Right lobe of liver (tissue), 6 donors: ENCODE measurements around the gene PCDHGB1. TPM values are rescaled to one million over a fixed set of nuclear protein-coding genes. Genes with fewer than 3 reads are reported as not detected.
A peak's percentile ranks its signal among the peaks of the same experiment; 100 is the strongest.
"Not testable (repeated sequence)": the region's sequence is repeated elsewhere in the genome, so short reads cannot be mapped to it uniquely, and the experiment has no call there.

Experiments
- ATAC-seq, 4 donors: fragments of 200-7000 bp; cut with Tn5 transposase; one replicate each; pipeline ENCODE4 v1.9.1; 2020; ENCODE audit warnings: mild to moderate bottlenecking in 4 of 4, moderate library complexity in 4 of 4
- DNase-seq, 3 donors: peaks; one replicate each; pipeline ENCODE4 v3.0.0-alpha.2; 2020
- H3K27ac ChIP-seq, 3 donors: fragments of 200-600 bp; one replicate each; pipeline ENCODE4 v1.8.0; 2022
- H3K27me3 ChIP-seq, 2 donors: fragments of 200-600 bp; one replicate each; pipeline ENCODE4 v1.8.0; 2022
- H3K36me3 ChIP-seq, 4 donors: fragments of 200-600 bp; sonication (generic) in 1 of 4; one replicate each; pipeline versions ENCODE4 v1.5.1 to v1.8.0; 2017 to 2022; ENCODE audit warnings: control low read depth in 1 of 4
- H3K4me1 ChIP-seq, 4 donors: fragments of 200-600 bp; sonication (generic) in 1 of 4; one replicate each; pipeline versions ENCODE4 v1.5.1 to v1.8.0; 2017 to 2022; ENCODE audit warnings: control low read depth in 1 of 4
- H3K4me3 ChIP-seq, 3 donors: fragments of 200-600 bp; one replicate each; pipeline ENCODE4 v1.8.0; 2022
- H3K9me3 ChIP-seq, 4 donors: fragments of 200-600 bp; sonication (generic) in 1 of 4; one replicate each; pipeline versions ENCODE4 v1.5.1 to v1.8.0; 2017 to 2022; ENCODE audit warnings: control low read depth in 1 of 4
- CTCF ChIP-seq, 4 donors: fragments of 200-600 bp in 3 of 4; fragments of 450-650 bp in 1 of 4; IDR thresholded peaks; one replicate each; pipeline versions ENCODE4 v1.5.1 to v1.8.0; 2016 to 2022; ENCODE audit warnings: antibody characterized with exemption in 4 of 4, mild to moderate bottlenecking in 2 of 4
- POLR2A ChIP-seq: fragments of 450-650 bp; IDR thresholded peaks from one replicate; pipeline ENCODE4 v1.6.1; 2017; ENCODE audit warnings: antibody characterized with exemption, mild to moderate bottlenecking
- whole genome bisulfite sequencing: methylation state at CpG from one replicate; pipeline ENCODE4 v1.1.6; 2018; ENCODE audit warnings: low coverage, low lambda C conversion rate; ENCODE audit not compliant: insufficient coverage; ENCODE audit errors: missing lambda C conversion rate; 5-methylcytosine and 5-hydroxymethylcytosine counted together
- intact Hi-C, 2 donors: fragments of 100-400 bp; cut with DNase I; formaldehyde crosslinking; loops; one replicate each; pipeline versions ENCODE4 v1.11.2 to v1.14.1; 2022
- total RNA-seq, 6 experiments: library from RNA; depleted of rRNA in 2 of 6; stranded (reverse); fragments of >200 nt in 2 of 6; fragmentation: NEBNext Ultra II Directional in 3 of 6; extraction: Animal tissue kit (Norgen Biotek cat#: 25700) in 3 of 6; gene quantifications; one replicate each; pipeline versions ENCODE4 v1.1.0 to v1.2.4, GENCODE V29; 2016 to 2023
- donor health status: DM: no; HTN: yes; CAD: no.
- donor health status: DM: no; HTN: no; CAD: no.
- donor health status: DM: no; HTN: no; CAD: no.
- donor health status: DM: no; HTN: yes; CAD: no.
- donor health status: DM: no; HTN: yes; CAD: no.

The PCDHGB1 gene
- total RNA-seq, 6 experiments from 2014 or later: 0.37 to 1.2 (median 0.52) TPM

- Histone ChIP-seq H3K27me3 (no peaks in the 10 kb centered on the region), H3K36me3 (no peaks in the 10 kb centered on the region), H3K4me1 (no peaks in the 10 kb centered on the region), H3K9me3 (peaks cover 0 to 7% (median 2%) of the 10 kb centered on the region in 4 donors), H3K27ac (no peak within 1 kb of the TSS), H3K4me3 (peak within 1 kb of the TSS in 1 of 3 donors; percentile 7)
- ATAC-seq: peak in 2 of 4 donors; percentile 34 to 40
- TF ChIP-seq POLR2A: no peak
- peak in 2 of 4 donors; percentile 23 to 24 for TF ChIP-seq CTCF (IDR thresholded peaks at IDR 0.05)
- no peak for DNase-seq
- 19% methylated on average over 22 of the region's 27 CpGs for WGBS
- intact Hi-C loops: no loop called here
These were observed 11.2 kb upstream of the PCDHGB1 start, which contains the start of gene PCDHGA2 for GRCh38 chr5:141338538-141339306. TSS of gene PCDHGA2 (plus strand) at chr5:141338760.

GRCh38 chr5:141340781-141341354 lies 9.0 kb upstream of the PCDHGB1 start:
- H3K9me3 ChIP-seq, H3K4me1 ChIP-seq, ATAC-seq, DNase-seq, intact Hi-C loops, H3K36me3 ChIP-seq, H3K27me3 ChIP-seq, H3K4me3 ChIP-seq, H3K27ac ChIP-seq: not testable (repeated sequence)
- WGBS: 51% methylated on average over 5 of the region's 45 CpGs

- intact Hi-C loops: no loop called here
- H3K27ac ChIP-seq: no peak overlapping the region
- no peak for TF ChIP-seq CTCF (IDR thresholded peaks at IDR 0.05)
- no peak for TF ChIP-seq POLR2A
- no peak for ATAC-seq
- H3K4me3 ChIP-seq: no peak overlapping the region
- peaks cover 0 to 4% (median 0%) of the 10 kb centered on the region in 4 donors for H3K9me3 ChIP-seq
- no peaks in the 10 kb centered on the region for H3K4me1 ChIP-seq
- no peak for DNase-seq
- no peaks in the 10 kb centered on the region for H3K36me3 ChIP-seq
- no peaks in the 10 kb centered on the region for H3K27me3 ChIP-seq
- WGBS: 31% methylated on average over 1 of the region's 1 CpG
These were observed 7.1 kb upstream of the PCDHGB1 start for GRCh38 chr5:141342773-141343172.

- Histone ChIP-seq H3K9me3 (peaks cover 0 to 4% (median 0%) of the 10 kb centered on the region in 4 donors), H3K27ac (no peak within 1 kb of the TSS), H3K27me3 (no peaks in the 10 kb centered on the region), H3K36me3 (no peaks in the 10 kb centered on the region), H3K4me1 (no peaks in the 10 kb centered on the region), H3K4me3 (peak within 1 kb of the TSS in 2 of 3 donors; percentile 18 to 24)
- TF ChIP-seq CTCF (IDR thresholded peaks at IDR 0.05) (peak in 3 of 4 donors; percentile 13 to 22 (median 22)), POLR2A (no peak)
- intact Hi-C loops: no loop called here
- no peak for DNase-seq
- 15% methylated on average over 9 of the region's 9 CpGs for WGBS
- peak in 2 of 4 donors; percentile 41 to 43 for ATAC-seq
These were observed 6.5 kb upstream of the PCDHGB1 start, which contains the start of gene PCDHGA3 for GRCh38 chr5:141343242-141343952. TSS of gene PCDHGA3 (plus strand) at chr5:141343829. CDS start at chr5:141344034, 205 bp downstream.
